Smooth muscle cell (in vitro differentiated cells): Measurements from ENCODE around the gene ORMDL3. TPM values are rescaled to one million over a fixed set of nuclear protein-coding genes. Genes with fewer than 3 reads are reported as not detected.

ENCODE experiments used
- DNase-seq: peaks from one replicate; lab custom pipeline; 2025; ENCODE audit not compliant: unreplicated experiment; lab: John Stamatoyannopoulos, UW
- H2AFZ ChIP-seq: fragments of 200-600 bp; sonication (generic); 2 replicates; pipeline ENCODE4 v1.6.0; 2016; ENCODE audit warnings: antibody characterized with exemption, low read depth, mild to moderate bottlenecking
- H3F3A ChIP-seq: fragments of 200-600 bp; sonication (generic); 2 replicates; pipeline ENCODE4 v1.6.0; 2017; ENCODE audit warnings: antibody characterized with exemption, low read depth
- H3K27ac ChIP-seq: fragments of 200-600 bp; sonication (generic); 2 replicates; pipeline ENCODE4 v1.5.1; 2016; ENCODE audit warnings: low read depth, mild to moderate bottlenecking
- H3K27me3 ChIP-seq: fragments of 200-600 bp; sonication (generic); 2 replicates; pipeline ENCODE4 v1.6.1; 2016; ENCODE audit warnings: low read depth, mild to moderate bottlenecking
- H3K36me3 ChIP-seq: fragments of 200-600 bp; sonication (generic); 2 replicates; pipeline ENCODE4 v1.5.1; 2016; ENCODE audit warnings: low read depth
- H3K4me1 ChIP-seq: fragments of 200-600 bp; sonication (generic); 2 replicates; pipeline ENCODE4 v1.5.1; 2016; ENCODE audit warnings: low read depth
- H3K4me2 ChIP-seq: fragments of 200-600 bp; sonication (generic); 2 replicates; pipeline ENCODE4 v1.6.0; 2016; ENCODE audit warnings: mild to moderate bottlenecking
- H3K4me3 ChIP-seq: fragments of 200-600 bp; sonication (generic); 2 replicates; pipeline ENCODE4 v1.5.1; 2016; ENCODE audit warnings: mild to moderate bottlenecking
- H3K79me2 ChIP-seq: fragments of 200-600 bp; sonication (generic); 2 replicates; pipeline ENCODE4 v1.6.0; 2016; ENCODE audit warnings: low read depth, mild to moderate bottlenecking
- H3K9ac ChIP-seq: fragments of 200-600 bp; sonication (generic); 2 replicates; pipeline ENCODE4 v1.6.0; 2016; ENCODE audit warnings: low read depth
- H3K9me3 ChIP-seq: fragments of 200-600 bp; sonication (generic); replicated peaks from 2 replicates; pipeline ENCODE4 v1.5.1; 2016; ENCODE audit warnings: low read depth
- H4K20me1 ChIP-seq: fragments of 200-600 bp; sonication (generic); 2 replicates; pipeline ENCODE4 v1.6.0; 2016; ENCODE audit warnings: low read depth
- CTCF ChIP-seq: fragments of 200-600 bp; sonication (generic); IDR thresholded peaks from 2 replicates; pipeline ENCODE4 v1.5.1; 2017; ENCODE audit warnings: borderline replicate concordance, mild to moderate bottlenecking, antibody characterized with exemption; ENCODE audit not compliant: insufficient read depth, poor library complexity, severe bottlenecking
- WGBS: methylation state at CpG from one replicate; pipeline ENCODE4 v1.1.7; 2016; ENCODE audit warnings: low lambda C conversion rate; 5-methylcytosine and 5-hydroxymethylcytosine counted together
- polyA plus RNA-seq: library from polyadenylated mRNA; unstranded; fragments of >200 nt; fragmentation: Nextera tagmentation; extraction: Ambion mirVana; gene quantifications from 2 replicates; pipeline ENCODE4 v1.2.1, GENCODE V29; 2016
- total RNA-seq: library from RNA; depleted of rRNA; stranded (reverse); fragments of >200 nt; gene quantifications from 2 replicates; pipeline ENCODE4 v1.2.3, GENCODE V29; 2014

Gene ORMDL3
- total and polyA plus RNA-seq, 2 experiments from 2014 or later = 24.7 to 29.8 TPM

DNA sequence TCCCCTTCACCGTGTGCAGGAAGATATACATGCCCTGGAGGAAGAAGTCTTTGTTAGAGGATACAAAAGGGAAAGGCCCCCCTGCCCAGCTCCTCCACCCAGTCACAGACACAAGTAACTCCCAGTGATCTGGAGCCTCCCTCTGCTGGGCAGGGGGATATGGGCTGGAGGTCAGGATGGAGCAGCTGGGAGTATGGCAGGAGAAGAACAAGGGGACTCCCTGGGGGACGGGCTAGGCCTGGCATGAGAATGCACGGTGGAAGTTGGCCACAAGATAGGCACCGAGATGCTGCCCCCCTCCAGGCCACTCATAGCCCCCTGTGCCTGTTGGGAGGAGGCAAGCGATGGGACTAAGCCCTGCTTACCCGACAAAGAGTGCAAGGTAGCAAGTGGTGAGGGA lies 4.2 kb downstream of the ORMDL3 start:
- Histone ChIP-seq H3K4me3 (no peak overlapping the region), H3K9me3 (no peaks in the 10 kb centered on the region), H3K4me2 (no peak overlapping the region), H3K4me1 (peaks cover 20% of the 10 kb centered on the region), H3K27ac (no peak overlapping the region), H3K36me3 (no peaks in the 10 kb centered on the region), H3K9ac (no peak overlapping the region), H4K20me1 (peaks cover 40% of the 10 kb centered on the region), H2AFZ (no peak overlapping the region), H3K27me3 (no peaks in the 10 kb centered on the region), H3F3A (peaks cover 2% of the 10 kb centered on the region), H3K79me2 (peaks cover 30% of the 10 kb centered on the region)
- TF ChIP-seq CTCF = no peak
- WGBS = 98% methylated on average over 6 of the region's 6 CpGs
- DNase-seq = no peak

DNA sequence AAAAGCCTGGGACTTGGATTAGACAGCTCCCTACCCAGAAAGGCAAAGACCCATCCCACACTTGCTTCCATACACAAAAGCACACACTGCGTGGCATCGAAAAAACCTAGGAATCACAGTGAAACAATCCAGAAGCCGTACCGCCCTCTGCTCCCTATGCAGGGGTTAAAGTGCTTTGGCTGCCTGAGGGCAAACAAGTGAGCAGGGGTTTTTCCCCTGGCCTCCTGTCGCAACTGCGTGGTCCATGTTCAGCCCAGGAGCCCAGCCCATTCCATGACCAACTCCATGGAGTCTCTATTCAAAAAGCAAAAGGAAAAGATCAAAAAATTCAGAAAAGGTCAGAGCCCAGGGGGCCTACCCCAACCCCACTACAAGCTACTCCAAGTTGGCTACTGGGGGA lies 5.4 kb downstream of the ORMDL3 start:
- no peak overlapping the region for H2AFZ ChIP-seq
- WGBS = 96% methylated on average over 6 of the region's 6 CpGs
- peaks cover 16% of the 10 kb centered on the region for H3K4me1 ChIP-seq
- no peak for TF ChIP-seq CTCF
- no peak for DNase-seq
- peaks cover 27% of the 10 kb centered on the region for H3K79me2 ChIP-seq
- no peaks in the 10 kb centered on the region for H3F3A ChIP-seq
- no peak overlapping the region for H3K9ac ChIP-seq
- peaks cover 40% of the 10 kb centered on the region for H4K20me1 ChIP-seq
- no peaks in the 10 kb centered on the region for H3K9me3 ChIP-seq
- H3K36me3 ChIP-seq = no peaks in the 10 kb centered on the region
- no peaks in the 10 kb centered on the region for H3K27me3 ChIP-seq
- H3K4me2 ChIP-seq = no peak overlapping the region
- no peak overlapping the region for H3K27ac ChIP-seq
- H3K4me3 ChIP-seq = no peak overlapping the region

- Histone ChIP-seq H3K4me3 (no peak overlapping the region), H3K4me1 (peaks cover 11% of the 10 kb centered on the region), H3K36me3 (no peaks in the 10 kb centered on the region), H3K4me2 (no peak overlapping the region), H3K27me3 (no peaks in the 10 kb centered on the region), H3K79me2 (peaks cover 20% of the 10 kb centered on the region), H3K27ac (no peak overlapping the region), H2AFZ (no peak overlapping the region), H3K9ac (no peak overlapping the region), H3F3A (no peaks in the 10 kb centered on the region), H3K9me3 (no peaks in the 10 kb centered on the region), H4K20me1 (peaks cover 35% of the 10 kb centered on the region)
- TF ChIP-seq CTCF = no peak
- WGBS = 98% methylated on average over 5 of the region's 5 CpGs
- DNase-seq = no peak
Measured at GRCh38 chr17:39921323-39921722, 6.1 kb downstream of the ORMDL3 start.
